K562 (cell line): Measurements from ENCODE around the gene ENPP6. TPM values are rescaled to one million over a fixed set of nuclear protein-coding genes. Genes with fewer than 3 reads are reported as not detected.

Experiments used
- ATAC-seq: fragments of 200-7000 bp; cut with Tn5 transposase; 3 replicates; pipeline ENCODE4 v1.9.1; 2020; ENCODE audit warnings: moderate library complexity
- BruUV-seq: library from RNA; stranded (reverse); fragments of 400-500 nt; replicated peaks from 2 replicates; lab custom pipeline; 2021; lab: Mats Ljungman, UMichigan
- CTCF ChIA-PET: fragments of 300-600 bp; formaldehyde crosslinking; extraction: SDS; loops from one replicate; lab custom pipeline; 2021; ENCODE audit warnings: low intra/inter-chr PET ratio; lab: Yijun Ruan, JAX
- POLR2A ChIA-PET: fragments of 300-600, 350-650 bp; sonication (Branson Sonifier 250); formaldehyde crosslinking; extraction: SDS; loops from one replicate; lab custom pipeline; 2021; ENCODE audit warnings: antibody characterized with exemption, inconsistent platforms; lab: Yijun Ruan, JAX
- DNase-seq, 4 experiments: peaks; one replicate each; pipeline versions ENCODE4 v3.0.0 to v3.0.0-alpha.2; 2011 to 2018; ENCODE audit warnings: low spot score in 3 of 4, mixed read lengths in 3 of 4; ENCODE audit errors: extremely low read depth in 1 of 4
- FAIRE-seq: peaks from 2 replicates; lab custom pipeline; 2011; peaks lifted over from hg19 to GRCh38; lab: Jason Lieb, UNC
- H2AFZ ChIP-seq: 2 replicates; pipeline ENCODE4 v1.6.0; 2011; ENCODE audit warnings: low read depth, low read length, control low read depth, inconsistent platforms
- H3K27ac ChIP-seq: fragments of 200-600 bp; 3 replicates; pipeline ENCODE4 v1.8.0; 2011; ENCODE audit warnings: low read depth, mild to moderate bottlenecking, control low read depth, inconsistent platforms, low read length, moderate library complexity, mixed read lengths; ENCODE audit errors: extremely low read depth
- H3K27me3 ChIP-seq, 2 experiments: fragments of 300-600 bp in 1 of 2; 2 replicates in 1 of 2; 3 replicates in 1 of 2; pipeline versions ENCODE4 v1.6.0 to v1.8.0; 2011; ENCODE audit warnings: inconsistent platforms in 2 of 2, low read length in 2 of 2, mild to moderate bottlenecking in 1 of 2, mixed read lengths in 1 of 2, moderate library complexity in 1 of 2; ENCODE audit not compliant: control insufficient read depth in 2 of 2, insufficient read depth in 2 of 2
- H3K36me3 ChIP-seq: fragments of 300-600 bp; 3 replicates; pipeline ENCODE4 v1.8.0; 2011; ENCODE audit warnings: mild to moderate bottlenecking, low read length, inconsistent platforms; ENCODE audit not compliant: control insufficient read depth, insufficient read depth
- H3K4me1 ChIP-seq, 2 experiments: fragments of 200-600 bp in 1 of 2; replicated peaks in 1 of 2; 2 replicates in 1 of 2; 3 replicates in 1 of 2; pipeline versions ENCODE4 v1.5.1 to v1.8.0; 2011; ENCODE audit warnings: inconsistent platforms in 2 of 2, low read length in 2 of 2, mild to moderate bottlenecking in 1 of 2, mixed read lengths in 1 of 2, moderate library complexity in 1 of 2; ENCODE audit not compliant: control insufficient read depth in 2 of 2, insufficient read depth in 2 of 2
- H3K4me2 ChIP-seq: 2 replicates; pipeline ENCODE4 v1.6.1; 2011; ENCODE audit warnings: low read length, control low read depth, inconsistent platforms, mixed read lengths; ENCODE audit not compliant: insufficient read depth
- H3K4me3 ChIP-seq: fragments of 200-600 bp; sonication (generic), shearing (Covaris generic); 2 replicates; pipeline ENCODE4 v1.5.1; 2016; ENCODE audit warnings: control low read depth, inconsistent platforms
- H3K79me2 ChIP-seq: fragments of 200-600 bp; 3 replicates; pipeline ENCODE4 v1.8.0; 2011; ENCODE audit warnings: low read length, inconsistent platforms; ENCODE audit not compliant: control insufficient read depth, insufficient read depth
- H3K9ac ChIP-seq, 2 experiments: 2 replicates each; pipeline versions ENCODE4 v1.6.0 to v1.6.1; 2011; ENCODE audit warnings: low read depth in 2 of 2, low read length in 2 of 2, control low read depth in 1 of 2, inconsistent platforms in 1 of 2, mild to moderate bottlenecking in 1 of 2, mixed read lengths in 1 of 2; ENCODE audit not compliant: insufficient read depth in 1 of 2
- H3K9me1 ChIP-seq: one replicate; pipeline ENCODE4 v1.6.0; 2011; ENCODE audit warnings: inconsistent platforms, mild to moderate bottlenecking, low read length, moderate library complexity; ENCODE audit not compliant: control insufficient read depth, insufficient read depth
- H3K9me3 ChIP-seq: replicated peaks from 2 replicates; pipeline ENCODE4 v1.5.1; 2011; ENCODE audit warnings: low read depth, low read length, inconsistent platforms; ENCODE audit not compliant: control insufficient read depth, insufficient read depth
- H4K20me1 ChIP-seq: replicated peaks from 2 replicates; pipeline ENCODE4 v1.6.1; 2011; ENCODE audit warnings: low read length, inconsistent platforms, mixed read lengths; ENCODE audit not compliant: control insufficient read depth, insufficient read depth
- BRD9 ChIP-seq: fragments of 450-650 bp; IDR thresholded peaks from 2 replicates; pipeline ENCODE4 v1.6.1; 2018; ENCODE audit warnings: low read depth; ENCODE audit not compliant: partially characterized antibody
- CTCF ChIP-seq, 3 experiments: IDR thresholded peaks in 2 of 3; conservative IDR thresholded peaks in 1 of 3; 2 replicates each; pipeline ENCODE4 v1.5.1; 2011 to 2012; ENCODE audit warnings: low read length in 3 of 3, mild to moderate bottlenecking in 3 of 3, control low read depth in 2 of 3, improper control_type of control experiment in 1 of 3, inconsistent platforms in 1 of 3, low read depth in 1 of 3, mixed read lengths in 1 of 3, moderate library complexity in 1 of 3; ENCODE audit not compliant: insufficient read depth in 2 of 3
- HNRNPL ChIP-seq: fragments of 200-400 bp; formaldehyde crosslinking; IDR thresholded peaks from 2 replicates; pipeline ENCODE4 v1.6.1; 2017; ENCODE audit warnings: low read depth, mild to moderate bottlenecking, low read length
- KAT7 ChIP-seq: sonication (generic); formaldehyde crosslinking; IDR thresholded peaks from 2 replicates; pipeline ENCODE4 v1.8.0; 2022; ENCODE audit warnings: missing genetic modification reagents, mild to moderate bottlenecking, borderline replicate concordance
- KLF16 ChIP-seq: IDR thresholded peaks from 2 replicates; pipeline ENCODE4 v1.6.1; 2016; ENCODE audit warnings: antibody characterized with exemption
- MTF1 ChIP-seq: fragments of 250-450 bp; sonication (Bioruptor Pico); IDR thresholded peaks from 2 replicates; pipeline ENCODE4 v1.9.0; 2021; ENCODE audit warnings: moderate library complexity, mild to moderate bottlenecking, inconsistent platforms, borderline replicate concordance
- POLR3A ChIP-seq: IDR thresholded peaks from 2 replicates; pipeline ENCODE4 v1.6.1; 2011; ENCODE audit warnings: borderline replicate concordance, mild to moderate bottlenecking, moderate library complexity; ENCODE audit not compliant: insufficient read length, insufficient read depth; ENCODE audit errors: extremely low read depth
- RAD21 ChIP-seq, 2 experiments: fragments of 250-450 bp in 1 of 2; fragments of 450-650 bp in 1 of 2; sonication (Bioruptor Pico) in 1 of 2; formaldehyde crosslinking in 1 of 2; IDR thresholded peaks in 1 of 2; conservative IDR thresholded peaks in 1 of 2; 2 replicates each; pipeline versions ENCODE4 v1.4.0 to v1.8.0; 2020 to 2022; ENCODE audit warnings: mild to moderate bottlenecking in 2 of 2, moderate library complexity in 1 of 2
- RBM39 ChIP-seq: fragments of 200-400 bp; formaldehyde crosslinking; optimal IDR thresholded peaks from 2 replicates; pipeline ENCODE3; 2018; ENCODE audit warnings: low read depth, low read length
- SMC3 ChIP-seq: conservative IDR thresholded peaks from 2 replicates; pipeline ENCODE4 v1.6.1; 2011; ENCODE audit warnings: low read depth, low read length, improper control_type of control experiment; ENCODE audit not compliant: insufficient read depth
- TFAP4 ChIP-seq: sonication (generic); formaldehyde crosslinking; IDR thresholded peaks from 2 replicates; pipeline ENCODE4 v1.8.0; 2022; ENCODE audit warnings: missing genetic modification reagents, mild to moderate bottlenecking, moderate library complexity, borderline replicate concordance
- ZNF23 ChIP-seq: fragments of 250-450 bp; sonication (Bioruptor Pico); IDR thresholded peaks from 2 replicates; pipeline ENCODE4 v1.4.0; 2020; ENCODE audit warnings: mild to moderate bottlenecking
- WGBS: fragments of 100-300 bp; shearing (Covaris generic); methylation state at CpG from one replicate; pipeline ENCODE4 v1.1.6; 2016; ENCODE audit warnings: low coverage, mixed read lengths; ENCODE audit not compliant: insufficient coverage; ENCODE audit errors: missing lambda C conversion rate; 5-methylcytosine and 5-hydroxymethylcytosine counted together
- in situ Hi-C: fragments of 300-500 bp; cut with MboI; formaldehyde crosslinking; loops from 4 replicates; pipeline ENCODE4 v1.15.0; 2018; ENCODE audit warnings: inconsistent platforms, mixed read lengths
- intact Hi-C: fragments of 100-400 bp; cut with micrococcal nuclease; formaldehyde crosslinking; loops from 2 replicates; pipeline ENCODE4 v1.14.2; 2022
- polyA plus RNA-seq, 8 experiments: library from polyadenylated mRNA; depleted of rRNA in 4 of 8; stranded (reverse) in 5 of 8; unstranded in 3 of 8; fragments of >200 nt; fragmentation: Nextera tagmentation in 2 of 8; fragmentation: Illumina TruSeq in 1 of 8; extraction: Ambion mirVana in 2 of 8; extraction: Trizol in 1 of 8; gene quantifications; 2 replicates each; pipeline versions ENCODE4 v1.2.1 to v1.2.3, GENCODE V29; 2011 to 2014; ENCODE audit warnings: inconsistent platforms in 1 of 8, missing spikeins in 1 of 8
- total RNA-seq, 7 experiments: library from RNA; depleted of rRNA in 6 of 7; stranded (reverse); fragments of >200 nt in 6 of 7; fragmentation: Illumina TruSeq in 2 of 7; extraction: Trizol in 2 of 7; gene quantifications; 2 replicates each; pipeline versions ENCODE4 v1.2.1 to v1.2.3, GENCODE V29; 2011 to 2021; ENCODE audit warnings: low replicate concordance in 1 of 7
- TF ChIP-seq, protein P1 (sequence below), 2 experiments: fragments of 450-650 bp in 1 of 2; sonication (generic) in 1 of 2; formaldehyde crosslinking in 1 of 2; IDR thresholded peaks in 1 of 2; conservative IDR thresholded peaks in 1 of 2; 2 replicates each; pipeline versions ENCODE4 v1.6.1 to v1.8.1; 2016 to 2023; ENCODE audit warnings: mild to moderate bottlenecking in 2 of 2, moderate library complexity in 2 of 2, inconsistent platforms in 1 of 2, missing genetic modification reagents in 1 of 2
- TF ChIP-seq, protein P2 (sequence below): fragments of 450-650 bp; formaldehyde crosslinking; IDR thresholded peaks from 2 replicates; pipeline ENCODE4 v1.4.0; 2020; ENCODE audit warnings: mild to moderate bottlenecking, moderate library complexity

ENPP6 gene
- total and polyA plus RNA-seq, 9 of the 15 experiments (the other 6 are each of a cell fraction or from before 2014, with no cell fraction given): 0.29 TPM; not detected in 8

GRCh38 chr4:184163813-184164212 is 53.9 kb downstream of the ENPP6 start:
- Histone ChIP-seq H2AFZ (no peak overlapping the region), H4K20me1 (no peaks in the 10 kb centered on the region), H3K4me3 (no peak overlapping the region), H3K27ac (no peak overlapping the region), H3K4me1 (peaks cover 0 to 6% of the 10 kb centered on the region in 2 experiments; a peak in 2 of 5 replicates), H3K9me1 (no peaks in the 10 kb centered on the region), H3K79me2 (no peaks in the 10 kb centered on the region), H3K36me3 (no peaks in the 10 kb centered on the region), H3K9ac (no peak overlapping the region), H3K27me3 (peaks cover 16 to 42% of the 10 kb centered on the region in 2 experiments), H3K4me2 (no peak overlapping the region), H3K9me3 (no peaks in the 10 kb centered on the region)
- ChIA-PET CTCF (interaction anchor here (0.9 to 1.0 kb wide), 2 partner anchors 323 to 324 kb away, joined by 3 to 4 read pairs; no protein-coding TSS in a partner anchor), POLR2A (no interaction called here)
- under 1% methylated on average over 8 of the region's 8 CpGs for WGBS
- FAIRE-seq: peak; percentile 77
- in situ Hi-C loops: loop anchor here (25.0 kb wide), 1 partner anchor 702 kb away; no protein-coding TSS in a partner anchor
- intact Hi-C loops: loop anchor here (1.0 kb wide), 1 partner anchor 324 kb away; no protein-coding TSS in a partner anchor
- no TSS peak for BruUV-seq
- peak; percentile 90 for ATAC-seq
- peak; percentile 46 to 55 (median 48) for DNase-seq
- no peak for TF ChIP-seq KAT7 (CRISPR knock-in tag)
- TF ChIP-seq POLR3A: no peak
- TF ChIP-seq KLF16: peak; percentile 30; the same call in 1 of the 2 replicates
- no peak for TF ChIP-seq ZNF23 (CRISPR knock-in tag)
- no peak for TF ChIP-seq BRD9
- TF ChIP-seq MTF1: no peak
- no peak for TF ChIP-seq HNRNPL
- TF ChIP-seq, protein P1, sequence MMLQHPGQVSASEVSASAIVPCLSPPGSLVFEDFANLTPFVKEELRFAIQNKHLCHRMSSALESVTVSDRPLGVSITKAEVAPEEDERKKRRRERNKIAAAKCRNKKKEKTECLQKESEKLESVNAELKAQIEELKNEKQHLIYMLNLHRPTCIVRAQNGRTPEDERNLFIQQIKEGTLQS (IDR thresholded peaks at IDR 0.05): no peak
- TF ChIP-seq, protein P1 (CRISPR knock-in tag; conservative IDR thresholded peaks at IDR 0.05): no peak
- TF ChIP-seq, protein P2, sequence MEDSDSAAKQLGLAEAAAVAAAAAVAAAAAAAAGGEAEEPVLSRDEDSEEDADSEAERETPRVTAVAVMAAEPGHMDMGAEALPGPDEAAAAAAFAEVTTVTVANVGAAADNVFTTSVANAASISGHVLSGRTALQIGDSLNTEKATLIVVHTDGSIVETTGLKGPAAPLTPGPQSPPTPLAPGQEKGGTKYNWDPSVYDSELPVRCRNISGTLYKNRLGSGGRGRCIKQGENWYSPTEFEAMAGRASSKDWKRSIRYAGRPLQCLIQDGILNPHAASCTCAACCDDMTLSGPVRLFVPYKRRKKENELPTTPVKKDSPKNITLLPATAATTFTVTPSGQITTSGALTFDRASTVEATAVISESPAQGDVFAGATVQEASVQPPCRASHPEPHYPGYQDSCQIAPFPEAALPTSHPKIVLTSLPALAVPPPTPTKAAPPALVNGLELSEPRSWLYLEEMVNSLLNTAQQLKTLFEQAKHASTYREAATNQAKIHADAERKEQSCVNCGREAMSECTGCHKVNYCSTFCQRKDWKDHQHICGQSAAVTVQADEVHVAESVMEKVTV: peak; percentile 84
- TF ChIP-seq TFAP4 (CRISPR knock-in tag): no peak
- TF ChIP-seq RAD21 (CRISPR knock-in tag; conservative IDR thresholded peaks at IDR 0.05 in 1 of 2, IDR thresholded peaks at IDR 0.05 in 1 of 2): peak; percentile 80
- no peak for TF ChIP-seq RBM39
- peak; percentile 47 for TF ChIP-seq SMC3
- TF ChIP-seq CTCF (IDR thresholded peaks at IDR 0.05 in 2 of 3, conservative IDR thresholded peaks at IDR 0.05 in 1 of 3; ENCODE audit: insufficient read depth in 2 of 3, low read depth in 1 of 3, low read length in 3 of 3): peak; percentile 62 to 79 (median 73)
